H1 (cell line): Measurements from ENCODE around the gene ALDH4A1. TPM values are rescaled to one million over a fixed set of nuclear protein-coding genes. Genes with fewer than 3 reads are reported as not detected.

Experiments used
- BCL11A ChIP-seq, 2 experiments: IDR thresholded peaks; one replicate each; pipeline ENCODE4 v1.6.1; 2011; ENCODE audit warnings: low read depth in 2 of 2, low read length in 2 of 2, mild to moderate bottlenecking in 2 of 2
- CBX5 ChIP-seq: fragments of 300-800, 300-1000 bp; sonication (generic); IDR thresholded peaks from 2 replicates; pipeline ENCODE4 v1.7.1; 2016; ENCODE audit warnings: antibody characterized with exemption, low read length, low read depth
- EGR1 ChIP-seq: IDR thresholded peaks from 2 replicates; pipeline ENCODE4 v1.6.1; 2011; ENCODE audit warnings: low read depth, low read length, borderline replicate concordance
- GABPA ChIP-seq: IDR thresholded peaks from 2 replicates; pipeline ENCODE4 v1.6.1; 2011; ENCODE audit warnings: mild to moderate bottlenecking, low read length, moderate library complexity, borderline replicate concordance; ENCODE audit not compliant: insufficient read depth
- MAFK ChIP-seq: IDR thresholded peaks from 2 replicates; pipeline ENCODE4 v1.6.1; 2012; ENCODE audit warnings: low read depth, mild to moderate bottlenecking, improper control_type of control experiment, low read length
- RXRA ChIP-seq: IDR thresholded peaks from 2 replicates; pipeline ENCODE4 v1.6.1; 2011; ENCODE audit warnings: low read depth, mild to moderate bottlenecking, low read length, moderate library complexity; ENCODE audit not compliant: insufficient read depth
- SIX5 ChIP-seq: IDR thresholded peaks from 2 replicates; pipeline ENCODE4 v1.6.1; 2011; ENCODE audit warnings: mild to moderate bottlenecking, low read depth, low read length
- SUZ12 ChIP-seq: fragments of 200-600 bp; sonication (generic); IDR thresholded peaks from 2 replicates; pipeline ENCODE4 v1.6.1; 2012; ENCODE audit warnings: mild to moderate bottlenecking, inconsistent platforms, low read length, moderate library complexity, mixed read lengths
- TAF1 ChIP-seq: IDR thresholded peaks from 2 replicates; pipeline ENCODE4 v1.6.1; 2011; ENCODE audit warnings: mild to moderate bottlenecking, low read depth, low read length
- TEAD4 ChIP-seq: IDR thresholded peaks from 2 replicates; pipeline ENCODE4 v1.6.1; 2012; ENCODE audit warnings: low read depth, low read length, inconsistent platforms, mixed read lengths
- polyA plus RNA-seq, 7 experiments: library from polyadenylated mRNA; depleted of rRNA in 3 of 7; stranded (reverse) in 5 of 7; unstranded in 2 of 7; fragments of >200 nt in 5 of 7; fragments of 200-250 nt in 2 of 7; gene quantifications; 1 replicate in 5 of 7; 2 replicates in 1 of 7; 4 replicates in 1 of 7; pipeline versions ENCODE4 v1.2.1 to v1.2.3, GENCODE V29; 2011 to 2013; ENCODE audit warnings: missing spikeins in 2 of 7, mixed read lengths in 2 of 7
- total RNA-seq: library from RNA; stranded (reverse); fragmentation: NEBNext Ultra II Directional; extraction: Animal tissue kit (Norgen Biotek cat#: 25700); gene quantifications from 2 replicates; pipeline ENCODE4 v1.2.1, GENCODE V29; 2021
- TF ChIP-seq, protein P1 (sequence below): IDR thresholded peaks from 2 replicates; pipeline ENCODE4 v1.6.1; 2011; ENCODE audit warnings: low read depth, mild to moderate bottlenecking, low read length; ENCODE audit not compliant: insufficient read depth

The ALDH4A1 gene
- total and polyA plus RNA-seq, 2 of the 8 experiments (the other 6 are each of a cell fraction or from before 2014, with no cell fraction given) = 30.3 to 35.9 TPM

DNA sequence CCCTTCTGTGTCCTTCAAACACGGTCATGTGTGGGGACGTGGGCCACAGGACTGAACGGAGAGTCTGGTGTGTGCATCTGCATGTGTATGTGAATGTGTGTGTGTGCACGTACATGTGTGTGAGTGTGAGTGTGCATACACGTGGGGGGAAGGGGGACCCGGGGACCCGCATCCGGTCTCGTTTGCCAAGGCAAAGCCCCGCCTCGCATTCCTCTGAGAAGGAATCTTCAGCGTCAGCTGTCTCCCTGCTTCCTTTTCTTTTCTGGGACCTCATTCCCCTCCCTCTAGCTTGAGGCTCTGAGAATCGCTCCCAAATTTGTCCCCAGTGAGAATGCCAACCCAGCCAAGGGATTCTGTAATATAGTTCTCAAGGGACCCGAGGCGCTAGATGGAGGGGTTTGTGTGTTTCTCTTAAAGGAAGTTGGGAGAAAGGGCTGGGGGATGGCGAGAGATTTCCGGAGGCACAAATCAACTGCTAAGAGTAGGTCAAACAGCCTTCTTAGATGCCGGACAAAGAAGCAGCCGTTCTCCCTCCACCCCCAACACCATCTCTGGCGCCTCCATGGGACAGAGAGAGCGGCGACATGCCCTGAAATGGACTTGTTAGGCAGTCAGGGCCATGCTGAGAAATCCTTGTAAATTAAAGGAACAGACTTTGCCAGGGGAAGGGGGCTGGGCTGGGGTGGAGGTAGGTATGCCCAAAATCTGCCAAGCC, 47.5 kb upstream of the ALDH4A1 start (continued):
- TF ChIP-seq SUZ12 = no peak
- TF ChIP-seq EGR1 = no peak
- TF ChIP-seq, protein P1, sequence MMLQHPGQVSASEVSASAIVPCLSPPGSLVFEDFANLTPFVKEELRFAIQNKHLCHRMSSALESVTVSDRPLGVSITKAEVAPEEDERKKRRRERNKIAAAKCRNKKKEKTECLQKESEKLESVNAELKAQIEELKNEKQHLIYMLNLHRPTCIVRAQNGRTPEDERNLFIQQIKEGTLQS = no peak
- TF ChIP-seq TEAD4 = peak; percentile 62; the same call in 1 of the 2 replicates
- no peak for TF ChIP-seq CBX5
- TF ChIP-seq MAFK = no peak
- TF ChIP-seq RXRA = no peak
- peak; percentile 52; the same call in 1 of the 2 replicates for TF ChIP-seq TAF1
- no peak for TF ChIP-seq GABPA
- TF ChIP-seq SIX5 = no peak
- no peak for TF ChIP-seq BCL11A (IDR thresholded peaks at IDR 0.05; ENCODE audit: low read depth in 2 of 2, low read length in 2 of 2)
